ENCODE results near the gene INPP5A.
"Not testable (repeated sequence)": the region's sequence is repeated elsewhere in the genome, so short reads cannot be mapped to it uniquely, and the experiment has no call there.

INPP5A gene

GRCh38 chr10:132583456-132583855 is 45.9 kb downstream of the INPP5A start:
- no peak for DNase-seq

GRCh38 chr10:132584081-132584480 is 46.5 kb downstream of the INPP5A start:
- no peak for DNase-seq

- DNase-seq: no peak
Observed at GRCh38 chr10:132585732-132586722, 48.4 kb downstream of the INPP5A start.

- DNase-seq: peak; percentile 47
Observed at GRCh38 chr10:132586739-132587138, 49.2 kb downstream of the INPP5A start.

- no peak for DNase-seq
Observed at GRCh38 chr10:132587175-132587574, 49.6 kb downstream of the INPP5A start.

GRCh38 chr10:132588301-132589013 is 50.9 kb downstream of the INPP5A start:
- DNase-seq: peak; percentile 34

- DNase-seq: peak; percentile 25
Observed at GRCh38 chr10:132589015-132589414, 51.4 kb downstream of the INPP5A start.

- peak; percentile 58 for DNase-seq
Observed at GRCh38 chr10:132589681-132590080, 52.1 kb downstream of the INPP5A start.

- DNase-seq: peak; percentile 57
Observed at GRCh38 chr10:132590094-132590751, 52.6 kb downstream of the INPP5A start.

GRCh38 chr10:132590752-132591121 is 53.1 kb downstream of the INPP5A start:
- no peak for DNase-seq

- peak; percentile 50 for DNase-seq
Observed at GRCh38 chr10:132591166-132591971, 53.8 kb downstream of the INPP5A start.

- peak; percentile 57 for DNase-seq
Observed at GRCh38 chr10:132592790-132593383, 55.3 kb downstream of the INPP5A start.

GRCh38 chr10:132593389-132593788 is 55.8 kb downstream of the INPP5A start:
- DNase-seq: peak; percentile 58

- peak; percentile 61 for DNase-seq
Observed at GRCh38 chr10:132593900-132594876, 56.6 kb downstream of the INPP5A start.

- DNase-seq: peak; percentile 42
Observed at GRCh38 chr10:132595021-132595420, 57.4 kb downstream of the INPP5A start.

GRCh38 chr10:132595854-132596253 is 58.3 kb downstream of the INPP5A start:
- DNase-seq: peak; percentile 30

- no peak for DNase-seq
Observed at GRCh38 chr10:132596742-132597279, 59.2 kb downstream of the INPP5A start.

GRCh38 chr10:132597654-132598053 is 60.1 kb downstream of the INPP5A start:
- peak; percentile 31 for DNase-seq

GRCh38 chr10:132599023-132599618 is 61.5 kb downstream of the INPP5A start:
- not testable (repeated sequence) for DNase-seq

- peak; percentile 33 for DNase-seq
Observed at GRCh38 chr10:132599732-132600131, 62.1 kb downstream of the INPP5A start.
